Endothelial cell of hepatic sinusoid (primary cell): ENCODE results near the gene POFUT2.

Experiments used
- in situ Hi-C: cut with HindIII; loops from 2 replicates; pipeline ENCODE4 v1.10.0; 2017; ENCODE audit warnings: low sequenced_read_pairs

POFUT2 gene, protein sequence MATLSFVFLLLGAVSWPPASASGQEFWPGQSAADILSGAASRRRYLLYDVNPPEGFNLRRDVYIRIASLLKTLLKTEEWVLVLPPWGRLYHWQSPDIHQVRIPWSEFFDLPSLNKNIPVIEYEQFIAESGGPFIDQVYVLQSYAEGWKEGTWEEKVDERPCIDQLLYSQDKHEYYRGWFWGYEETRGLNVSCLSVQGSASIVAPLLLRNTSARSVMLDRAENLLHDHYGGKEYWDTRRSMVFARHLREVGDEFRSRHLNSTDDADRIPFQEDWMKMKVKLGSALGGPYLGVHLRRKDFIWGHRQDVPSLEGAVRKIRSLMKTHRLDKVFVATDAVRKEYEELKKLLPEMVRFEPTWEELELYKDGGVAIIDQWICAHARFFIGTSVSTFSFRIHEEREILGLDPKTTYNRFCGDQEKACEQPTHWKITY

DNA sequence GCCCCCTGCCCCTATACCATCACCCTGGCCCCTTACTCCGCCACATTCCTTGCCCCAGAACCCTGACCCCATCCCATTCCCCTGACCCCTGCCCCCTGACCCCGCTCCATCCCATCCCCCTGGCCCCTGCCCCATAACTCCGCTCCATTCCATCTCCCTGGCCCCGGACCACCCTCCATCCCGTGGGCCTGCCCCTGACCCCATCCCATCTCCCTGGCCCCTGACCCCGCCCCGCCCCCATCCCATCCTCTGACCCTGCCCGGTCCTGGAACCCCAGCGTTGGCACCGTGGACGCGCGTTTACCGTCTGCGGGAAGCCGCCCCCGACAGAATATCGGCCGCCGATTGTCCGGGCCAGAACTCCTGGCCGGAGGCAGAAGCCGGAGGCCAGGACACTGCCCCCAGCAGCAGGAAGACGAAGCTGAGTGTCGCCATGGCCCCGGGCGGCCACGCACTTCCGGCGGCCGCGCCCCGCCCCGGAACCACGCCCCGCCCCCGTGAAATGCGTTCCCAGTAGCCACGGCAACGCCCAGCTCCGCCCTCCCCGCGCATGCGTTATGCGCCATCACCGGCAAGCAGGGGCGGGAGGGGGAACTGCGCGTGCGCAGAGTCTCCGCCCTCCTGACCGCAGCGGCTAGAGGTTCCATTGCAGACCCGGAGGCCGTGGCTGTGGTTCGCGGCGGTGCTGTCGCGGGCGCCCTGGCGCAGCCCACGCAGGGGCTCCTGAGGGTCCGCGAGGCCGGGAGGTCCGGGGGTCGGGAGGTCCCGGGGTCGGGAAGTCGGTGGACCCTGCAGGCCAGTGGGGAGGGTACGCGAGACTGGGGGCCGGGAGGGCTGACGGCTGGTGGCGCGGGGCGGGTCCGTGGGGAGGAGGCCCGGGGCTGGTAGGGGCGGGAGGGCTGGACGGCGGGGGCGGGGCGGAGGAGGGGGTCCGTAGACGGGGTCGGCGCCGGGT is at the start of gene POFUT2:
Gene POFUT2, minus strand, starts transcription at position 458 of the 954 bp plus-strand sequence. Its CDS starts 24 bp downstream, at position 434.
- in situ Hi-C loops = no loop called here

DNA sequence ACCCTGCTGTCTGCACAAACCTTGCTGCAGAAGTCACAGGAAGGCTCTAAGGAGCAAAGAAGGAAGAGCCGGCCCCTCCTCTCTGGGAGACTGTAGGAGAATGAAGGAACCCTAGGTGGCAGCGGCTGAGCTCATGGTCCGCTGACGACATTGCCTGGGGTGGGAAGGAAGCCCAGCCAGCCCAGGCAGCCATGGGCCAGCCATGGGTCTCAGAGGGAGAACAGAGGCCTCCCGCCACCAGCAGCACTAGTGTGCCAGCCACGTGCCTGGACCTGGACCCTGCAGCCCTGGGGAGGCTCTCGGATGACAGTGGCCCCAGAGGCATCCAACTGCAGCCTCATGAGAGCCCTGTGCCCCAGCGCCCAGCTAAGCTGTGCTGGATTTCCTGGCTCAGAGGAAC is 49.2 kb upstream of the POFUT2 start:
- in situ Hi-C loops = no loop called here

DNA sequence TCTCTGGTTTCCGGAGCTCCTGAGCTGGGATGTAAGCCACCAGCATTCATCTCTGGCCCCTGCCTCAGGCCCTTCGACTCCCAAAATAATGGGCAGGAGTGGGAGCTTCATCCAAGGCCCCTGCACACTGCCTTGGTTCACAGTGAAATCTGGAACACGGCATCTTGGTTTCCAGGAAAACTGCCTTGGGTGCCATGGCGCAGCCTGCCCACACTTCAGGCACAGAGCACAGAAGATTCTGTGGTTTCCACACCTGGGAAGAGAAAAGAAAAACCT is 48.8 kb upstream of the POFUT2 start:
- in situ Hi-C loops = no loop called here

DNA sequence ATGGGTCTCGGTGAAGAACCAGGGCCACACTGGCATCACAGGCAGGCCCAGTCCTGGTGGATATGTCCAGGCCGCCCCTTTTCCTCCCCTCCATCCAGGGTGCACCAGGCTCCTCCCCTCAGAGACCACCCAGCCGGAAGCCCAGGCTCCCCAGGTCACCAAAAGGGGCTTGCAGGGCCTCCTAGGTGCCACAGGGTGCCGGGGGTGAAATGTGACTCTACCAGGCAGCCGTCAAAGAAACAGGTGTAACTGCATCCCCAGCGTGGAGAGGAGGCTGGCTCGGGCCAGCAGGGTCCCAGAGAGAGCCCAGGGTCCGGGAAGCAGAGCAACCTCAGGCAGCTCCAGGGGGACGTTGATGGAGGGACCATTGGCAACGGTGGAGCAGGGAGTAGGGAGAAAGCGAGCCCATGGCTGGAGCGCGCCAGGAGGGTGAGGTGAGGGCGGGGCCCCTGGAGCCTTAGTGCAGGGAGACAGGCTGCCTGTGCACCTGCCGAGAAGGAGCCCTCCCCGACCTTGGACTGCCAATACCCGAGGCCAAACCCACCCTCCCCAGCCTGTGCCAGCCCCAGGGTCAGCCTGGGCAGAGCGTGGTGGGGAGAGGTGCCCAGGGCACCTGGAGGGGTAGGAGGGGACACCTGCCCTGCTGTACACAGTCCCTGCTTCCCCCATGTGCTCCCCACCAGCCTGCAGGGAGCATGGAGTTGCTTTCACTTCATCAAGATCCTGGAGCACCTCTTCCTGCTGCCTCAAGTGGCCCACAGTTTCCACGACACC is 48.3 kb upstream of the POFUT2 start:
- in situ Hi-C loops = no loop called here

DNA sequence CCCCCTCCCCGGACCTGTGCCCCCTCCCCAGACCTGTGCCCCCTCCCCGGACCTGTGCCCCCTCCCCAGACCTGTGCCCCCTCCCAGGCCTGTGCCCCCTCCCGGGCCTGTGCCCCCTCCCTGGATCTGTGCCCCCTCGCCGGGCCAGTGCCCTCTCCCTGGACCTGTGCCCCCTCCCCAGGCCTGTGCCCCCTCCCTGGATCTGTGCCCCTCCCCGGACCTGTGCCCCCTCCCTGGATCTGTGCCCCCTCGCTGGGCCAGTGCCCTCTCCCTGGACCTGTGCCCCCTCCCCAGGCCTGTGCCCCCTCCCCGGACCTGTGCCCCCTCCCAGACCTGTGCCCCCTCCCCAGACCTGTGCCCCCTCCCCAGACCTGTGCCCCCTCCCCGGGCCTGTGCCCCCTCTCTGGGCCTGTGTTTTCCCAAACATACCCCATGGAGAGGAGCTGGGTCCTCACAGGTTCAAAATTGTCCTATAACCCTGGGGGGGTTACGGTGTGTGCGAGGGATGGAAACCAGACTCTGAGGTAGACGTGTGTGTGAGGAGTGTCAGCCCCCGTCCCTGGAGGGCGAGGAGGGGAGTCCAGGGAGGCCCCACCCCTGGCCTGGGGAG is 47.6 kb upstream of the POFUT2 start:
- in situ Hi-C loops = no loop called here

- in situ Hi-C loops = loop anchor here (5.0 kb wide), 1 partner anchor 192 kb away; no protein-coding TSS in a partner anchor
These were observed 46.9 kb upstream of the POFUT2 start for GRCh38 chr21:45334591-45335081.

GRCh38 chr21:45334134-45334533 is 46.4 kb upstream of the POFUT2 start:
- in situ Hi-C loops = loop anchor here (5.0 kb wide), 1 partner anchor 192 kb away; no protein-coding TSS in a partner anchor

GRCh38 chr21:45333583-45334121 is 46.0 kb upstream of the POFUT2 start:
- in situ Hi-C loops = loop anchor here (5.0 kb wide), 1 partner anchor 191 kb away; no protein-coding TSS in a partner anchor

- in situ Hi-C loops = loop anchor here (5.0 kb wide), 1 partner anchor 191 kb away; no protein-coding TSS in a partner anchor
These were observed 45.4 kb upstream of the POFUT2 start for GRCh38 chr21:45332981-45333582.

DNA sequence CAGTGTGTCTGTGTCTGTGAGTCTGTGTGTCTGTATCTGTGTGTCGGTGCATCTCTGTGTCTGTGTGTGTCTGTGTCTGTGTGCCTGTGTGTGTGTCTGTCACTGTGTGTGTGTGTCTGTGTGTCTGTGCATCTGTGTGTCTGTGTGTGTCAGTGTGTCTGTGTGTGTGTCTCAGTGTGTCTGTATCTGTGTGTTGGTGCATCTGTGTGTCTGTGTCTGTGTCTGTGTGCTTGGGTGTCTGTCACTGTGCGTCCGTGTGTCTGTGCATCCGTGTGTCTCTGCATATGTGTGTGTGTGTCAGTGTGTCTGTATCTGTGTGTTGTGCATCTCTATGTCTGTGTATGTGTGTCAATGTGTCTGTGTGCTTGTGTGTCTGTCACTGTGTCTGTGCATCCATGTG is 44.7 kb upstream of the POFUT2 start:
- in situ Hi-C loops = loop anchor here (5.0 kb wide), 1 partner anchor 190 kb away; no protein-coding TSS in a partner anchor

DNA sequence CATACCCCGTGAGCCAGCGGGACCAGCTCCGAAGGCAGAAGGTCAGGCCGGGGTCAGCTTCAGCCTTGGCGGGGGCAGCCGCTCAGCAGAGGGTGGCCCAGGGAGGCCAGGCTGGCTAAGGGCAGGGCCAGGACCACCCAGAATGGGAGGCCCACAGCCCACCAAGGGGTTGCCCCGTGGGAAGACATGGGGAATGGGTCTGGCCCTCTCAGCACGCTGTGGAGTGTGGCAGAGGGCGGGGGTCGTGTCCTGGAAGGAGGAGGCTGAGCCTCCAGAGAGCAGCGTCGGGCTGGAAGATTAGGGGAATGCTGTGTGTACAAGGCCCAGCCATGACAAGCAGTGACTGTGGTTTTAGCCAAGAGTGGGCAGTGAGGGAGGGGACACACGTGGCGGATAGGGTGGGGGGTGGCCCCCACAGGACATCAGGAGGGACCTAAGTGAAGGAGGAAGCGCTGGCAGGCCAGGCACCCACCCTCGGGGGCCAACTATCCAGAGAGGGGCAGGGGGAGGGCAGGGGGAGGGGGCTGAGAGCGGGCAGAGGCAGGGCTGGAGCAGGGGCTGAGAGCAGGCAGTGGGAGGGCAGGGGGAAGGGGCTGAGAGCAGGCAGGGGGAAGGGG is 43.9 kb upstream of the POFUT2 start:
- in situ Hi-C loops = loop anchor here (5.0 kb wide), 1 partner anchor 189 kb away; no protein-coding TSS in a partner anchor

- in situ Hi-C loops = loop anchor here (5.0 kb wide), 1 partner anchor 189 kb away; no protein-coding TSS in a partner anchor
These were observed 43.2 kb upstream of the POFUT2 start for GRCh38 chr21:45330851-45331261.

DNA sequence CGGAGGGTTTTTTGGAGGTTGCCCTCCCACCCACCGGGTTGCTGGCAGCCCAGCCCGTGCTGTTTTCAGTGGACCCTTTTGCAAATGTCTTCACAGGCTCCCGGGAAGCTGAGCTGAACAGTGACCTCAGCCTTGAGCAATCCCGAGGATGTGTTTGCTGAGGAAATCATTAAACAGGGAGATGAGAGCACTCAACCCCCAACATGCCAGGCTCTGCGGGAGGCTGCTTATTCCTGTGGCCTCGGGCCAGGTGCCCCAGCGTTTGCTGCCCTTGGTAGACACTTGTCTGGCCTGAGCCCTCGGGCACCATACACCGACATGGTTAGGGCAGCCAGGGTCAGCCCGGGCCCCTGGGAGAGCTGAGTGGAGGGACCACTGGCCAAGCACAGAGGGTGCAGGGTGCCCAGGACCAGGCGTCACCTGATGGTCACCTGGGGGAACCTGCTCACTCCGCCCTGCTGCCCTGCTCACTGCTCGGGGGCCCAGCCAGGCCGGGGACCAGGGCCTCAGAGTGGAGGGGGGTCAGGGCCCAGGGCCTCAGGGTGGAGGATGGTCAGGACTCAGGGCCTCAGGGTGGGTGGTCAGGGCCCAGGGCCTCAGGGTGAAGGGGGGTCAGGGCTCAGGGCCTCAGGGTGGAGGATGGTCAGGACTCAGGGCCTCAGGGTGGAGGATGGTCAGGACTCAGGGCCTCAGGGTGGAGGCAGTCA is 42.5 kb upstream of the POFUT2 start:
- in situ Hi-C loops = loop anchor here (5.0 kb wide), 1 partner anchor 188 kb away; no protein-coding TSS in a partner anchor

DNA sequence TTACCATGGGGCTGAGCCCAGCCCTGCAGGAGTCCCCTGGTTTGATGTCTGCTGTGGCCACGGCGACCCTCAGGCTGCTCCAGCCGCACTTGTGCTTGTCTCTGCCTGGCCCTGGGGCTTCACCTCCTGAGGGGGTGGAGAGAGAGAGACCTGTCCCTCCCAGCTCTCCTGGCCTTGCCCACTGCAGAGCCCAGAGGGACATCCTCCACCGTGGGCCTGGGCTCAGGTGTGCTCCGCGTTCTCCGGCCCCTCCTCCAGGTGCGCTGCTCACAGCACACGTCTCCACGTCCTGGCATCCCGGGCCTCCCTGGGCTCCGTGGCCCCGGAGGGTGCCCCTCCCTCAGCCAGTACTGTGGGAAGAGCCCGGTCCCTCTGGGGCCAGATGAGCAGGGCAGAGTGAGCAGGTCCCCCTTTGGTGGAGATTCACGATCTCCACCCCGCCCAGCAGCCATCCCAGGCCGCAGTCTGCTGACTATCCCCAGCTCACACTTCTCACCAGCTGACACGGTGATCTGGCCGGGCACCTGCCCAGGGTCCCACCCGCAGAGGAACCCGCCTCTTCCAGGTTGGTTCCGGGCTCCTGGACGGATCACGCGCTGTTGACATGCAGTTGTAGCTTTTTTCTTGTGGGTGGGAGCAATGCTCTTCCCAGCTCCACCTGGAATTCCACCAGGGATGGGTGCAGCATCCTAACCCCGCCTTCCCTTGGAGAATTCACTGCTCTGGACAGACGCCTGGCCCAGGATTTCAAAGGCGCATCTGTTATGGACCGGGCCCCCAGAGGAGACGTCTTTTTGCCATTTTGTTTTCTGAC is 41.8 kb upstream of the POFUT2 start:
- in situ Hi-C loops = loop anchor here (5.0 kb wide), 2 partner anchors 128 to 187 kb away; no protein-coding TSS in a partner anchor

- in situ Hi-C loops = loop anchor here (5.0 kb wide), 1 partner anchor 129 kb away; no protein-coding TSS in a partner anchor
These were observed 40.8 kb upstream of the POFUT2 start for GRCh38 chr21:45328198-45329091.
